ENCODE results near the gene PGGT1B. TPM values are rescaled to one million over a fixed set of nuclear protein-coding genes. Genes with fewer than 3 reads are reported as not detected.

The PGGT1B gene
- total RNA-seq, 3 donors from 2014 or later (not counting 1 experiment from before 2014, with no cell fraction given) = 39.5 to 60.1 (median 46.1) TPM

- peak in 1 of 3 donors; percentile 21 for ATAC-seq
- Mint-ChIP-seq H3K27ac (no peak overlapping the region), H3K4me1 (peaks cover 15 to 22% of the 10 kb centered on the region in 2 donors), H3K4me3 (no peak overlapping the region), H3K9me3 (no peaks in the 10 kb centered on the region), H3K36me3 (no peaks in the 10 kb centered on the region), H3K27me3 (ENCODE audit: low read depth in 2 of 2) (no peaks in the 10 kb centered on the region)
- Histone ChIP-seq H3K4me3 (ENCODE audit: low read length) (no peak overlapping the region), H3K27me3 (ENCODE audit: control insufficient read depth, insufficient read depth, low read length) (no peaks in the 10 kb centered on the region), H3K36me3 (ENCODE audit: control insufficient read depth, insufficient read depth, low read length) (peaks cover 35% of the 10 kb centered on the region), H3K27ac (ENCODE audit: low read length) (no peak overlapping the region), H3K4me1 (ENCODE audit: control insufficient read depth, insufficient read depth, low read length) (no peaks in the 10 kb centered on the region), H3K9me3 (ENCODE audit: control insufficient read depth, insufficient read depth, low read length) (no peaks in the 10 kb centered on the region)
- no peak for DNase-seq
- TF ChIP-seq, protein P1, sequence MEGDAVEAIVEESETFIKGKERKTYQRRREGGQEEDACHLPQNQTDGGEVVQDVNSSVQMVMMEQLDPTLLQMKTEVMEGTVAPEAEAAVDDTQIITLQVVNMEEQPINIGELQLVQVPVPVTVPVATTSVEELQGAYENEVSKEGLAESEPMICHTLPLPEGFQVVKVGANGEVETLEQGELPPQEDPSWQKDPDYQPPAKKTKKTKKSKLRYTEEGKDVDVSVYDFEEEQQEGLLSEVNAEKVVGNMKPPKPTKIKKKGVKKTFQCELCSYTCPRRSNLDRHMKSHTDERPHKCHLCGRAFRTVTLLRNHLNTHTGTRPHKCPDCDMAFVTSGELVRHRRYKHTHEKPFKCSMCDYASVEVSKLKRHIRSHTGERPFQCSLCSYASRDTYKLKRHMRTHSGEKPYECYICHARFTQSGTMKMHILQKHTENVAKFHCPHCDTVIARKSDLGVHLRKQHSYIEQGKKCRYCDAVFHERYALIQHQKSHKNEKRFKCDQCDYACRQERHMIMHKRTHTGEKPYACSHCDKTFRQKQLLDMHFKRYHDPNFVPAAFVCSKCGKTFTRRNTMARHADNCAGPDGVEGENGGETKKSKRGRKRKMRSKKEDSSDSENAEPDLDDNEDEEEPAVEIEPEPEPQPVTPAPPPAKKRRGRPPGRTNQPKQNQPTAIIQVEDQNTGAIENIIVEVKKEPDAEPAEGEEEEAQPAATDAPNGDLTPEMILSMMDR (IDR thresholded peaks at IDR 0.05) = no peak
- intact Hi-C loops (cut with micrococcal nuclease) = no loop called here
These were observed 19.3 kb downstream of the PGGT1B start for GRCh38 chr5:115243412-115243811.

- peaks cover 37% of the 10 kb centered on the region for H3K36me3 ChIP-seq (ENCODE audit: control insufficient read depth, insufficient read depth, low read length)
- intact Hi-C loops (cut with micrococcal nuclease) = no loop called here
- H3K4me1 Mint-ChIP-seq = peaks cover 15 to 22% of the 10 kb centered on the region in 2 donors
These were observed 20.6 kb downstream of the PGGT1B start for GRCh38 chr5:115241881-115242642.

GRCh38 chr5:115237066-115237465 lies 25.6 kb downstream of the PGGT1B start:
- Mint-ChIP-seq H3K36me3 (peaks cover 19% of the 10 kb centered on the region), H3K4me3 (no peak overlapping the region), H3K4me1 (peaks cover 7 to 17% of the 10 kb centered on the region in 2 donors), H3K9me3 (no peaks in the 10 kb centered on the region), H3K27ac (no peak overlapping the region), H3K27me3 (ENCODE audit: low read depth in 2 of 2) (no peaks in the 10 kb centered on the region)
- ATAC-seq = no peak
- TF ChIP-seq, protein P1 (IDR thresholded peaks at IDR 0.05) = no peak
- WGBS (ENCODE audit: insufficient coverage) = 98% methylated on average over 3 of the region's 3 CpGs
- peaks cover 57% of the 10 kb centered on the region for H3K36me3 ChIP-seq (ENCODE audit: control insufficient read depth, insufficient read depth, low read length)
- H3K4me1 ChIP-seq (ENCODE audit: control insufficient read depth, insufficient read depth, low read length) = no peaks in the 10 kb centered on the region
- no peaks in the 10 kb centered on the region for H3K9me3 ChIP-seq (ENCODE audit: control insufficient read depth, insufficient read depth, low read length)
- no peak overlapping the region for H3K4me3 ChIP-seq (ENCODE audit: low read length)
- no peak for DNase-seq
- H3K27ac ChIP-seq (ENCODE audit: low read length) = no peak overlapping the region
- intact Hi-C loops (cut with micrococcal nuclease) = no loop called here
- no peaks in the 10 kb centered on the region for H3K27me3 ChIP-seq (ENCODE audit: control insufficient read depth, insufficient read depth, low read length)

More at GRCh38 chr5:115241881-115242642, 20.6 kb downstream of the PGGT1B start:
- Histone ChIP-seq H3K9me3 (ENCODE audit: control insufficient read depth, insufficient read depth, low read length) (no peaks in the 10 kb centered on the region), H3K4me1 (ENCODE audit: control insufficient read depth, insufficient read depth, low read length) (no peaks in the 10 kb centered on the region), H3K27ac (ENCODE audit: low read length) (no peak overlapping the region), H3K4me3 (ENCODE audit: low read length) (no peak overlapping the region), H3K27me3 (ENCODE audit: control insufficient read depth, insufficient read depth, low read length) (no peaks in the 10 kb centered on the region)
- TF ChIP-seq, protein P1 (IDR thresholded peaks at IDR 0.05) = no peak
- H3K27ac Mint-ChIP-seq = no peak overlapping the region
- H3K36me3 Mint-ChIP-seq = peaks cover 6% of the 10 kb centered on the region
- no peak for DNase-seq
- no peak overlapping the region for H3K4me3 Mint-ChIP-seq
- no peaks in the 10 kb centered on the region for H3K9me3 Mint-ChIP-seq
- ATAC-seq = no peak
- WGBS (ENCODE audit: insufficient coverage) = no CpG with 5 or more reads among the region's 4 CpGs
- no peaks in the 10 kb centered on the region for H3K27me3 Mint-ChIP-seq (ENCODE audit: low read depth in 2 of 2)

- no CpG with 5 or more reads among the region's 2 CpGs for WGBS (ENCODE audit: insufficient coverage)
- no peaks in the 10 kb centered on the region for H3K9me3 ChIP-seq (ENCODE audit: control insufficient read depth, insufficient read depth, low read length)
- H3K27ac ChIP-seq (ENCODE audit: low read length) = no peak overlapping the region
- intact Hi-C loops (cut with micrococcal nuclease) = no loop called here
- no peaks in the 10 kb centered on the region for H3K27me3 Mint-ChIP-seq (ENCODE audit: low read depth in 2 of 2)
- peaks cover 58% of the 10 kb centered on the region for H3K36me3 ChIP-seq (ENCODE audit: control insufficient read depth, insufficient read depth, low read length)
- TF ChIP-seq, protein P1 (IDR thresholded peaks at IDR 0.05) = no peak
- DNase-seq (no peak), ATAC-seq (no peak)
- no peaks in the 10 kb centered on the region for H3K9me3 Mint-ChIP-seq
- H3K27me3 ChIP-seq (ENCODE audit: control insufficient read depth, insufficient read depth, low read length) = no peaks in the 10 kb centered on the region
- peaks cover 24% of the 10 kb centered on the region for H3K36me3 Mint-ChIP-seq
- H3K4me1 Mint-ChIP-seq = peaks cover 7 to 17% of the 10 kb centered on the region in 2 donors
- H3K27ac Mint-ChIP-seq = no peak overlapping the region
- H3K4me1 ChIP-seq (ENCODE audit: control insufficient read depth, insufficient read depth, low read length) = no peaks in the 10 kb centered on the region
- H3K4me3 ChIP-seq (ENCODE audit: low read length) = no peak overlapping the region
- H3K4me3 Mint-ChIP-seq = no peak overlapping the region
These were observed 26.1 kb downstream of the PGGT1B start for GRCh38 chr5:115236599-115236998.

All from natural killer cell (primary cell).